Measurements from ENCODE around the gene SLC25A51.

DNA sequence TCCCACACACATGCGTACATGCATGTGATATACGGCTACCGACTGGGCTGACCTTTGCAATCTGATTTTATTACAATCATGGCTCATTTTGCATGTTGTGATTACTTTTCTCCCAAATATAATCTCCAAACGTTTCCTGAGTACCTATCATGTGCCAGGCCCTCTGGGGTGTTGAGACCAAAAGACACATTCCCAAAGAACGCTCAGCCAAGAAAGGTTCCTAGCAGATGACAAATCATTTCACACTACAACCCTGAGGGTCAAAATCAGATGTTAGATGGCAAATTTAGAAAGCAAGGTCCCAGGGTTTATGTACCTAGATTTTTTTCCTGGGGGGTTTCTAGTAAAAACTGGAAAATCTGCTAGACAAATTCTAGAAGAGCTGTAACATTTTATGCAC is 32.4 kb upstream of the SLC25A51 start:
- no peak for TF ChIP-seq CTCF (optimal IDR thresholded peaks at IDR 0.05 in 1 of 3, IDR thresholded peaks at IDR 0.05 in 1 of 3, conservative IDR thresholded peaks at IDR 0.05 in 1 of 3; ENCODE audit: extremely low read depth in 1 of 3, insufficient read depth in 2 of 3, low read length in 3 of 3)
- no peak for TF ChIP-seq EZH2 (IDR thresholded peaks at IDR 0.05; ENCODE audit: low read length)

Data from keratinocyte (primary cell).